NCI-H748 (cell line): ENCODE data around the gene TAF12.
"Not testable (repeated sequence)": the region's sequence is repeated elsewhere in the genome, so short reads cannot be mapped to it uniquely, and the experiment has no call there.

Experiments
- DNase-seq: peaks from one replicate; lab custom pipeline; 2025; ENCODE audit not compliant: unreplicated experiment; lab: John Stamatoyannopoulos, UW

Gene TAF12

DNA sequence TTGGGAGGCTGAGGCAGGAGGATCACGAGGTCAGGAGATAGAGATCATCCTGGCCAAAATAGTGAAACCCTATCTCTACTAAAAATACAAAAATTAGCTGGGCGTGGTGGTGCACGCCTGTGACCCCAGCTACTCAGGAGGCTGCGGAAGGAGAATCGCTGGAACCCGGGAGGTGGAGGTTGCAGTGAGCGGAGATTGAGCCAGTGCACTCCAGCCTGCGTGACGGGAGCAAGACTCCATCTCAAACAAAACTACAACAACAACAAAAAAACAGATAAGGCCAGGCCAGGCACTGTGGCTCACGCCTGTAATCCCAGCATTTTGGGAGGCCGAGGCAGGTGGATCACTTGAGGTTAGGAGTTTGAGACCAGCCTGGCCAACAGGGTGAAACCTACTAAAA lies 2.5 kb upstream of the TAF12 start:
- DNase-seq = not testable (repeated sequence)

- DNase-seq = no peak
These were observed 1.6 kb upstream of the TAF12 start for GRCh38 chr1:28644494-28644893.

DNA sequence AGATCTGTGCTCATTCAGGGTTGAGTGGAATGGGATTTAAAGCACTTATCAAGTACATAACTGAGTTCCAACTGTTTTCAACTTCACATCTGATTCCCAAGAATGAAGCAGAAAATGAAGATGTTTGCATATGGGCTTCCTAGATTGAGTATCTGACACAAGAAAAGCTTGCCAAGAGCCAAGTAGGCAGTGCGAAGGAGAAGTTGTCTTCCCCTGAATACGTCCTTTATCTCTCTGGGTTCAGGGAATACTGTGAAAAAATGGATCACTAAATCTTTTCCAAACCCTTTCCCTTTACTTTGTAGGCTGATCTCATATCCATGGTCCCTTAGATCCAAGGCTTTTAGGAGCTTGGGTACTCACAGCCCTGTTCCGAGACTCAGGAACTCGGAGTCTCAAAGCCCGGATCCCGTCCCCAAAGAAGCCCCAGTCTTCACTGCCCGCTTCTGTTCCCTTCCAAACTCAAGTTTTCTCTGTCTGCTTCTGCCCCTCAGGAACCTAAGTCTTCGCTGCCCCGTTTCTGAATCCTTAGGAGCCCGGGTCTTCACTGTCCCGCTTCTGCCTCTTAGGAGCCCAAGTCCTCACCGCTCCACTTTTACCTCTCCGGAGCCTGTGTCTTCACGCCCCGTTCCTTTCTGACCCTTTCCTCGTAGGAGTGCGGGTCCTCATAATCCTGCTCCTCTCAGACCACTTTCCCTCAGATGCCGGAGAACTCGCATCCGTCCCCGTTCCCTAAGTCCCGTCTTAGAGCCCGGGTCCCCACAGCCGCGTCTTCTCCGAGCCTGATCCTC lies 616 bp downstream of the TAF12 start:
- DNase-seq = peak; percentile 34

DNA sequence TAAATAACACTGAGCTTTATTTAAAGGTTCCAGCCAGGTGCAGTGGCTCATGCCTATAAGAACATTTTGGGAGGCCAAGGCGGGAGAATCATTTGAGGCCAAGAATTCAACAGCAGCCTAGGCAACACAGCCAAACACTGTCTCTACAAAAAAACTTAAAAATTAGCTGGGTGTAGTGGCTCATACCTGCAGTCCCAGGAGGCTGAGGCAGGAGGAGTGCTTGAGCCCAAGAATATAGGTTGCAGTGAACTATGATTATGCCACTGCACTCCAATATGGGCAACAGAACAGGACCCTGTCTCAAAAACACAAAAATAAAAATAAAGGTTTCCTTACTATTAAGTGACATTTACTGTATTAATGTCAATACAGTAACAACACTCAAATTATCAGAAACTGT lies 2.1 kb downstream of the TAF12 start:
- no peak for DNase-seq

GRCh38 chr1:28632560-28632959 lies 10.3 kb downstream of the TAF12 start:
- no peak for DNase-seq

DNA sequence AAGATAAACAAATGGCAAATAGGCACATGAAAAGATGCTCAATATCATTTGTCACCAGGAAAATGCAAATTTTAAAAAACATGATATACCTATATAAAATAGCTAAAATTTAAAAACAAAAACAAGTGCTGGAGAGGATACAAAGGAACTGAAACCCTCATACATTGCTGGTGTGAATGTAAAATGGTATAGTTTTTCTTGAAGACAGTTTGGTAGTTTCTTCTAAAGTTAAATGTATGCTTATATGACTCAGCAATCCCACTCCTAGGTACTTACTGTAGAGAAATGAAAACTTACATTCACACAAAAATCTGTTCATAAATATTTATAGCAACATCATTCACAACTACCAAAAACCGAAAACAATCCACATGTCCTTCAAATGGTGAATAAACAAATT lies 11.2 kb downstream of the TAF12 start:
- DNase-seq = no peak

DNA sequence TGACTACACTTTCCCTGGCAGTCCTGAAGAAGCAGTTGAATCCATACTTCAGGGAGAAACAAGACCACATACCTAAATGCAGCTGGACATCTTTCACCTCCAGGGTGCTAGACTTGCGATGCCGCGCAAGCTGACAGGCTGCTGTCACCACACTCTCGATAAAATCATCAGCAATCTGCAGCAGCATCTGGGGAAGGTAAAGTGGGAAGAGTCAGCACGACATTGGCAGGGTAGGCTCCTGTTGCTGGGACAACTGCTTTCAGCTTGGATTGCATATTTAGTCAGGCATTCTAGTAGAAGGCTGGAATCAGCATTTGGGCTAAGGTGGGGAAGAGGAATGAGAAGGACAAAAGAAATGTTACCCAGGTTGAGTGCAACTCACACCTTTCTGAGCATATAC lies 29.7 kb downstream of the TAF12 start:
- DNase-seq = no peak

DNA sequence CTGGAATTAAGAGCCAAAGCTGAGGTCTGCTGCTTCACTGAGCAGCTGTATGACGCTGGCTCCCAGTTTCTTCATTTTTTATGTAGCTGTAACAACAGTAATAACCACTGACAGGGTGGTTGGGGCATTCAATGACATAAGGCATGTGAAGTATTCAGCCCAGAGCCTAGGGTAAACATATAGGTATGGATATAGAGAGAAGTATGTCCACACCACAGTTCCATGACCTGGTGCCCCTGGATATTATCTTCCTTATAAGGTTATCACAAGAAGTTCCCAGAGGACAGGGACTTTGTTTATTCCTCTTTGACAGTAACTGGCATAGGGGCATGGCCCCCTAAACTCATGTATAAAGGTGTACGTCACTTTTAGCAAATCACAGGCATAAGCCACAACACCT lies 36.1 kb downstream of the TAF12 start:
- DNase-seq = no peak

DNA sequence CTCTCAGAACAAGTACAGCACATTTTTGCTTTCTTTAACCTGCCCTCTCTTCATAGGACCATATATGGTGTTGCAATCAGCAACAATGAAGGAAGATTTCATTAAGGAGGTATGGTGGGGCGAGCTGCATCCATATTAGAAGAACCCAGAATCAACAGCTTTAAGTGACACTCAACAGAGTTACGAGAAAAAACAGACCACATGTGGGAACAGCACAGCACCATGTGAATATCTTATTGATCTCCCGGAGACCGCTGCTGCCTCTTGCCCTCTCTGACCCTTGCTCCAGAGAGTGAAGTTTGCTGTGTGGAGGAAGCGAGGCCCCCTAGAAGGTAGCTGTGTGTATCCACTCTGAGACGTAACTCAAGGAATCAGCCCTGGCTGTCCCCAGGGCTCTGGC lies 37.9 kb downstream of the TAF12 start:
- no peak for DNase-seq

DNA sequence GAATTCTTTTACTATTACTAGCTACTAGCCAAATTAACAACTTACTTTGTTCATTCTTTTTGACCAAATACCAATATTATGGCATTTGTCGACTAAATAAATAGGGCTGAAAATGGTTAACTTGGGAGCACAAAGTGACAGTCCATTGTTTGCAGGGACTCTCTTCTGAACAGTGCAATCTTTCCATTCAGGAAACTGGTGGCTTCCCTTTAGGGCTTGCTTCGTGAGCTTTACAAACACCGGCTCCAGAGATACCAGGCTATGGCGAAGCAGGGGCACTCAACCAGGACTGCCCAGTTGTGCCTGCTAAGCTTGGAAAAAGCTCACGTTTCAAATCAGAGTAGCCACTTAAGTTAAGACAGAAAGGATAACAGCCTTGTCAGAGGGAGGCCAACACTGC lies 38.5 kb downstream of the TAF12 start:
- no peak for DNase-seq

- DNase-seq = peak; percentile 49
These were observed 40.1 kb downstream of the TAF12 start for GRCh38 chr1:28602536-28603439.

- DNase-seq = no peak
These were observed 41.2 kb downstream of the TAF12 start for GRCh38 chr1:28601696-28602095.

GRCh38 chr1:28596276-28596675 lies 46.6 kb downstream of the TAF12 start:
- DNase-seq = not testable (repeated sequence)

GRCh38 chr1:28595412-28596191 lies 47.3 kb downstream of the TAF12 start:
- DNase-seq = no peak

GRCh38 chr1:28594686-28595411 lies 48.0 kb downstream of the TAF12 start:
- DNase-seq = not testable (repeated sequence)

- not testable (repeated sequence) for DNase-seq
These were observed 48.9 kb downstream of the TAF12 start for GRCh38 chr1:28593988-28594356.

DNA sequence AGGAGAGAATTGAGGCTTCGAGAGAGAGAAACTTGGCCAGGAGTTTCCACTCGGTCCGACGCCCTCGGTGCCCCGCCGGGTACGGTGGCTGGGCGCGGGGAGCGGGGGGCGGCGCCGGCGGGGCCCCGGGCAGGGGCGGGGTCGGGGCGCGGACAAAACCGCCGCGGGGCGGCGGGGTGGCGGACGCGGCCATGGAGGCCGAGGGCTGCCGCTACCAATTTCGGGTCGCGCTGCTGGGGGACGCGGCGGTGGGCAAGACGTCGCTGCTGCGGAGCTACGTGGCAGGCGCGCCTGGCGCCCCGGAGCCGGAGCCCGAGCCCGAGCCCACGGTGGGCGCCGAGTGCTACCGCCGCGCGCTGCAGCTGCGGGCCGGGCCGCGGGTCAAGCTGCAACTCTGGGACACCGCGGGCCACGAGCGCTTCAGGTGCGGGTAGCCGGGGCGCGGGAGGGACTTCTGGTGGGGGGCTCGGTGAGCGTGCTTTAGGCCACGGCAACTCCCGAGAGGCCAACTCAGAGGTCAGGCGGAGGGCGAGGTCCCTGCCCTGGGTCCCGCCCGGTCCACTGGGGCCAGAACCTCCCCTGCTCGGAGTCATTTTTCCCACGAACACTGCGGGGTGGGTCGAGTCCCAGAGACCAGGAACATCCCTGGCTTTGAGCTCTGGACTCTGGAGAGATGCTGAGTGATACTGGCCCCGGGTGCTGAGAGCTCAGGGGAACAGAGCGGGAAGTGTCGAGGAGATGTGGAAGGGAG lies 50.4 kb downstream of the TAF12 start:
- peak; percentile 9 for DNase-seq

- peak; percentile 25 for DNase-seq
These were observed 51.1 kb downstream of the TAF12 start, which contains the start of gene RAB42 for GRCh38 chr1:28591708-28592320. Gene RAB42, plus strand, starts transcription at chr1:28592265. Its CDS starts 247 bp downstream, at chr1:28592512.

DNA sequence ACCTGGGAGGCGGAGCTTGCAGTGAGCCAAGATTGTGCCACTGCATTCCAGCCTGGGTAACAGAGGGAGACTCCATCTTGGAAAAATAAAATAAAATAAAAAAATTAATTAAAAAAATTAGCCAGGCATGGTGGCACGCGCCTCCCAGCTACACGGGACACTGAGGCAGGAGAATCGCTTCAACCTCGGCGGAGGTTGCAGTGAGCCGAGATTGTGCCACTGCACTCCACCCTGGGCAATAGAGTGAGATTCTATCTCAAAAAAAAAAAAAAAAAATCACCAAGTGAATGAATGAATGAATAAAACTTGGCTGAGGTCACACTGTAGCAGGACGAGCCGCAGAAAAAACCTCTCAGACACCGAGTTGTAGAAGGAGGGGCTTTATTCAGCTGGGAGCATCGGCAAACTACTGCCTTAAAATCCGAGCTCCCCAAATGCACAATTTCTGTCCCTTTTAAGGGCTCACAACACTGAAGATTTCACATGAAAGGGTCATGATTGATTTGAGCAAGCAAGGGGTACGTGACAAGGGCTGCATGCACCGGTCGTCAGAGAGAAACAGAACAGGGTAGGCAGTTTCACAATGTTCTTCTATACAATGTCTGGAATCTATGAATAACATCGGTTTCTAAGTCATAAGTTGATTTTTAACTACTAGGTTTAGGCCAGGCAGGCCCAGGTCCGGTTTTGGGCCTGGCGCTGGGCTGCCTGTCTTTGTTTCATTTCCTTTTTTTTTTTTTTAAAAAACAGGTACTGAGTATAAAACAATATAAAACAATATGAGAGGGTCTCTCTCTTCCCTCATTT lies 56.1 kb downstream of the TAF12 start:
- not testable (repeated sequence) for DNase-seq
